GM12878 (cell line): Measurements from ENCODE around the gene C1S. TPM values are rescaled to one million over a fixed set of nuclear protein-coding genes. Genes with fewer than 3 reads are reported as not detected.
A peak's percentile ranks its signal among the peaks of the same experiment; 100 is the strongest.

Source experiments
- ATAC-seq: fragments of 200-7000 bp; cut with Tn5 transposase; 3 replicates; pipeline ENCODE4 v1.9.1; 2020; ENCODE audit warnings: mild to moderate bottlenecking, moderate library complexity
- BruUV-seq: library from RNA; stranded (reverse); fragments of 400-500 nt; replicated peaks from 2 replicates; lab custom pipeline; 2021; lab: Mats Ljungman, UMichigan
- CTCF ChIA-PET: fragments of 300-600 bp; sonication (Branson Sonifier 250); formaldehyde crosslinking; extraction: SDS; loops from one replicate; lab custom pipeline; 2021; ENCODE audit warnings: inconsistent platforms; lab: Yijun Ruan, JAX
- POLR2A ChIA-PET: fragments of 350-600 bp; formaldehyde crosslinking; extraction: SDS; loops from one replicate; lab custom pipeline; 2021; ENCODE audit warnings: inconsistent platforms; lab: Charles Lee
- RAD21 ChIA-PET: fragments of 300-600 bp; sonication (Branson Sonifier 250); formaldehyde crosslinking; loops from one replicate; lab custom pipeline; 2023; ENCODE audit warnings: antibody characterized with exemption; ENCODE audit not compliant: unreplicated experiment; lab: Charles Lee
- SMC1A ChIA-PET: fragments of 300-600 bp; sonication (Branson Sonifier 250); formaldehyde crosslinking; loops from one replicate; lab custom pipeline; 2023; ENCODE audit not compliant: unreplicated experiment, uncharacterized antibody; lab: Charles Lee
- DNase-seq: peaks from one replicate; pipeline ENCODE4 v3.0.0-alpha.2; 2011; ENCODE audit warnings: low read depth, low spot score
- FAIRE-seq: peaks from 3 replicates; lab custom pipeline; 2011; peaks lifted over from hg19 to GRCh38; lab: Jason Lieb, UNC
- H2AFZ ChIP-seq: 2 replicates; pipeline ENCODE4 v1.6.0; 2011; ENCODE audit warnings: low read depth, low read length, control low read depth; ENCODE audit not compliant: control insufficient read depth
- H3K27ac ChIP-seq: 2 replicates; pipeline ENCODE4 v1.5.1; 2011; ENCODE audit warnings: control low read depth; ENCODE audit not compliant: control insufficient read depth, insufficient read depth
- H3K27me3 ChIP-seq, 2 experiments: replicated peaks in 1 of 2; 2 replicates each; pipeline versions ENCODE4 v1.6.0 to v1.6.1; 2011; ENCODE audit warnings: low read length in 1 of 2; ENCODE audit not compliant: control insufficient read depth in 2 of 2, insufficient read depth in 2 of 2
- H3K36me3 ChIP-seq, 2 experiments: 2 replicates each; pipeline ENCODE4 v1.5.1; 2011; ENCODE audit warnings: low read length in 1 of 2; ENCODE audit not compliant: control insufficient read depth in 2 of 2, insufficient read depth in 2 of 2
- H3K4me1 ChIP-seq: 2 replicates; pipeline ENCODE4 v1.6.1; 2011; ENCODE audit warnings: mild to moderate bottlenecking, low read length, moderate library complexity, mixed read lengths; ENCODE audit not compliant: control insufficient read depth, insufficient read depth
- H3K4me2 ChIP-seq: 2 replicates; pipeline ENCODE4 v1.6.0; 2011; ENCODE audit warnings: control low read depth; ENCODE audit not compliant: control insufficient read depth, insufficient read depth
- H3K4me3 ChIP-seq: fragments of 200-600 bp; sonication (generic); 2 replicates; pipeline ENCODE4 v1.5.1; 2016
- H3K79me2 ChIP-seq: 2 replicates; pipeline ENCODE4 v1.6.0; 2011; ENCODE audit warnings: low read length; ENCODE audit not compliant: control insufficient read depth, insufficient read depth
- H3K9ac ChIP-seq: 2 replicates; pipeline ENCODE4 v1.8.0; 2011; ENCODE audit warnings: low read length, control low read depth, mixed read lengths; ENCODE audit not compliant: control insufficient read depth, insufficient read depth
- H3K9me3 ChIP-seq: replicated peaks from 3 replicates; pipeline ENCODE4 v1.5.1; 2011; ENCODE audit warnings: mild to moderate bottlenecking, low read length; ENCODE audit not compliant: control insufficient read depth, insufficient read depth
- H4K20me1 ChIP-seq: 2 replicates; pipeline ENCODE4 v1.6.0; 2011; ENCODE audit not compliant: control insufficient read depth, insufficient read depth
- HDAC6 ChIP-seq: fragments of 200-600 bp; sonication (generic); IDR thresholded peaks from one replicate; pipeline ENCODE4 v1.8.0; 2017; ENCODE audit warnings: antibody characterized with exemption; ENCODE audit not compliant: unreplicated experiment
- MXI1 ChIP-seq: fragments of 150-350 bp; IDR thresholded peaks from 2 replicates; pipeline ENCODE4 v1.6.1; 2011; ENCODE audit warnings: low read depth, mild to moderate bottlenecking, inconsistent platforms, low read length, improper control_type of control experiment
- NR2C1 ChIP-seq: fragments of 450-650 bp; IDR thresholded peaks from 2 replicates; pipeline ENCODE4 v1.6.1; 2017; ENCODE audit warnings: antibody characterized with exemption, mild to moderate bottlenecking, moderate library complexity
- POU2F2 ChIP-seq: IDR thresholded peaks from 3 replicates; pipeline ENCODE4 v1.6.1; 2011; ENCODE audit warnings: low read depth, mild to moderate bottlenecking, low read length, borderline replicate concordance
- RBBP5 ChIP-seq: fragments of 200-600 bp; sonication (generic); conservative IDR thresholded peaks from 2 replicates; pipeline ENCODE4 v1.6.1; 2016
- SIX5 ChIP-seq: IDR thresholded peaks from 2 replicates; pipeline ENCODE4 v1.6.1; 2011; ENCODE audit warnings: mild to moderate bottlenecking, low read depth, low read length, moderate library complexity; ENCODE audit not compliant: severe bottlenecking
- SMC3 ChIP-seq: IDR thresholded peaks from 2 replicates; pipeline ENCODE4 v1.6.1; 2011; ENCODE audit warnings: low read length, improper control_type of control experiment, borderline replicate concordance
- WGBS: methylation state at CpG from one replicate; pipeline ENCODE4 v1.1.6; 2016; ENCODE audit warnings: low lambda C conversion rate; ENCODE audit not compliant: insufficient replicate concordance, insufficient coverage; ENCODE audit errors: missing lambda C conversion rate; 5-methylcytosine and 5-hydroxymethylcytosine counted together
- in situ Hi-C: fragments of 300-500 bp; cut with MboI; formaldehyde crosslinking; loops from 9 replicates; pipeline ENCODE4 v1.14.3; 2018; ENCODE audit warnings: mixed read lengths
- intact Hi-C: fragments of 100-400 bp; cut with micrococcal nuclease; formaldehyde crosslinking; loops from one replicate; pipeline ENCODE4 v1.14.2; 2022; ENCODE audit not compliant: unreplicated experiment
- polyA plus RNA-seq, 11 experiments: library from polyadenylated mRNA; depleted of rRNA in 4 of 11; unstranded in 6 of 11; stranded (reverse) in 5 of 11; fragments of >200 nt; fragmentation: Nextera tagmentation in 4 of 11; fragmentation: Illumina TruSeq in 1 of 11; extraction: Ambion mirVana in 4 of 11; extraction: Trizol in 1 of 11; gene quantifications; 1 replicate in 1 of 11; 2 replicates in 10 of 11; pipeline versions ENCODE4 v1.2.1 to v1.2.3, GENCODE V29; 2011 to 2016; ENCODE audit warnings: inconsistent platforms in 2 of 11, missing spikeins in 2 of 11, low read depth in 1 of 11
- total RNA-seq, 4 experiments: library from RNA; depleted of rRNA in 3 of 4; stranded (reverse); fragments of >200 nt in 3 of 4; fragmentation: Illumina TruSeq in 1 of 4; extraction: Trizol in 1 of 4; gene quantifications; 2 replicates each; pipeline versions ENCODE4 v1.2.1 to v1.2.3, GENCODE V29; 2013 to 2021
- TF ChIP-seq, protein P1 (sequence below): fragments of 450-650 bp; IDR thresholded peaks from 2 replicates; pipeline ENCODE4 v1.6.1; 2014; ENCODE audit warnings: mild to moderate bottlenecking
- TF ChIP-seq, protein P2 (sequence below), 3 experiments: IDR thresholded peaks in 2 of 3; conservative IDR thresholded peaks in 1 of 3; 2 replicates each; pipeline ENCODE4 v1.5.1; 2011; ENCODE audit warnings: low read depth in 3 of 3, low read length in 3 of 3, mild to moderate bottlenecking in 3 of 3, control low read depth in 2 of 3, moderate library complexity in 2 of 3, inconsistent platforms in 1 of 3, mixed read lengths in 1 of 3; ENCODE audit not compliant: control insufficient read depth in 2 of 3, insufficient read depth in 1 of 3; ENCODE audit errors: extremely low read depth in 1 of 3
- TF ChIP-seq, protein P3 (sequence below): fragments of 450-650 bp; formaldehyde crosslinking; IDR thresholded peaks from 2 replicates; pipeline ENCODE4 v1.4.0; 2022; ENCODE audit warnings: mild to moderate bottlenecking, moderate library complexity
- TF ChIP-seq, protein P4 (sequence below): fragments of 450-650 bp; IDR thresholded peaks from 2 replicates; pipeline ENCODE4 v1.6.1; 2017; ENCODE audit warnings: mild to moderate bottlenecking, moderate library complexity

The C1S gene
- total and polyA plus RNA-seq, 10 of the 15 experiments (the other 5 are each of a cell fraction or from before 2014, with no cell fraction given), result 0.10 to 1.4 (median 0.42) TPM

DNA sequence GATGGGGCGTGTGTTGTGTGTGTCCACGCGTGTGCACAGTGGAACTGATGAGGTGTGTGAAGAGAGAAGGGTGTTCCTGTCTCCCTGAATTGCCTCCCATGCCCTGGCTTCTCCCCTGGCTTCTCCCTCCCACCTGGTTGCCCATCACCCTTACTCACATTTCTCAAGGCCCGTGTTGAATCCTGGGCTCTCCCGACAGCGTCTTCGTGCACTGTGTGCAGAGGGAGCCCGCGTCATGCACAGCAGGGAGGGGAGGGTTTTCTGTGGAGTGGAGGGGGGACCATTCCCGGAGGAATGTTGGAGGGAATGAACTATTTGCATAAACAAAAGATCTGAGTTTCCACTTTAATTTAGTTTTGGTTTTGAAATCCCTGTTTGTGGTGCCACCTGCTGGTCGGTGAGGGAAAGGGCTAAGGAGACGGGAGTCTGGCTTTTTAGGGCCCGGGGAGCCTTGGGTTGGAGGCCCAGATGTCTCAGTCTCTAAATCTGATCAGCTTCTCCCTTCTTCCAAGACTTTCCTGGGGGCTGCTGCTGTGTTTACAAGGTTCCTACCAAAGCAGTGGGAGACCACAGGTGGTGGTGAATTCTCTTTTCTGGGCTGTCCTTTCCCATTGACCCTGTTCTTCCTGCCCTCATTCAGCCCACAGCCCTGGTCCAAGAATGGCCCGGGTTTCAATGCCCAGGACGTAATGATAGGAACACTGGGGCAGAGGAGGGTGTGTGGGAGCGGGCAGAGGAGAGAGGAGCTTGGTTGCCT is 31.9 kb downstream of the C1S start, which contains the start of gene C1R:
C1R (minus strand) TSS at position 217 of the 757 bp plus-strand sequence; CDS start at position 160, 57 bp downstream.
- Histone ChIP-seq H3K4me3 (peak within 1 kb of the TSS; percentile 72; the same call in 1 of the 2 replicates), H2AFZ (peak within 1 kb of the TSS; percentile 97), H3K4me2 (peak within 1 kb of the TSS; percentile 92), H3K36me3 (no peaks in the 10 kb centered on the region), H3K4me1 (no peaks in the 10 kb centered on the region), H3K27me3 (no peaks in the 10 kb centered on the region; a peak in 1 of 4 replicates), H4K20me1 (no peaks in the 10 kb centered on the region), H3K9me3 (no peaks in the 10 kb centered on the region), H3K9ac (peak within 1 kb of the TSS; percentile 74), H3K27ac (no peak within 1 kb of the TSS; the same call in 1 of the 2 replicates), H3K79me2 (no peaks in the 10 kb centered on the region)
- RAD21 ChIA-PET, result no interaction called here
- POLR2A ChIA-PET, result no interaction called here
- CTCF ChIA-PET, result interaction anchor here (0.6 to 6.3 kb wide), 14 partner anchors 10 to 220 kb away, joined by 3 to 32 read pairs (median 4); partner anchors contain the start of genes C12orf57, C1RL, LPCAT3 and RNU7-1
- intact Hi-C loops, result loop anchor here (1.0 to 5.0 kb wide), 4 partner anchors 75 to 170 kb away; partner anchors contain the start of genes C12orf57, EMG1, LPCAT3 and PHB2
- ATAC-seq (peak; percentile 90), DNase-seq (no peak), FAIRE-seq (peak; percentile 96)
- SMC1A ChIA-PET, result interaction anchor here (1.4 kb wide), 1 partner anchor 15 kb away, joined by 7 read pairs; no protein-coding TSS in a partner anchor
- in situ Hi-C loops, result no loop called here
- 36% methylated on average over 16 of the region's 16 CpGs for WGBS
- BruUV-seq, result no TSS peak
- TF ChIP-seq, protein P1, sequence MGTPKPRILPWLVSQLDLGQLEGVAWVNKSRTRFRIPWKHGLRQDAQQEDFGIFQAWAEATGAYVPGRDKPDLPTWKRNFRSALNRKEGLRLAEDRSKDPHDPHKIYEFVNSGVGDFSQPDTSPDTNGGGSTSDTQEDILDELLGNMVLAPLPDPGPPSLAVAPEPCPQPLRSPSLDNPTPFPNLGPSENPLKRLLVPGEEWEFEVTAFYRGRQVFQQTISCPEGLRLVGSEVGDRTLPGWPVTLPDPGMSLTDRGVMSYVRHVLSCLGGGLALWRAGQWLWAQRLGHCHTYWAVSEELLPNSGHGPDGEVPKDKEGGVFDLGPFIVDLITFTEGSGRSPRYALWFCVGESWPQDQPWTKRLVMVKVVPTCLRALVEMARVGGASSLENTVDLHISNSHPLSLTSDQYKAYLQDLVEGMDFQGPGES, result no peak
- TF ChIP-seq, protein P2, sequence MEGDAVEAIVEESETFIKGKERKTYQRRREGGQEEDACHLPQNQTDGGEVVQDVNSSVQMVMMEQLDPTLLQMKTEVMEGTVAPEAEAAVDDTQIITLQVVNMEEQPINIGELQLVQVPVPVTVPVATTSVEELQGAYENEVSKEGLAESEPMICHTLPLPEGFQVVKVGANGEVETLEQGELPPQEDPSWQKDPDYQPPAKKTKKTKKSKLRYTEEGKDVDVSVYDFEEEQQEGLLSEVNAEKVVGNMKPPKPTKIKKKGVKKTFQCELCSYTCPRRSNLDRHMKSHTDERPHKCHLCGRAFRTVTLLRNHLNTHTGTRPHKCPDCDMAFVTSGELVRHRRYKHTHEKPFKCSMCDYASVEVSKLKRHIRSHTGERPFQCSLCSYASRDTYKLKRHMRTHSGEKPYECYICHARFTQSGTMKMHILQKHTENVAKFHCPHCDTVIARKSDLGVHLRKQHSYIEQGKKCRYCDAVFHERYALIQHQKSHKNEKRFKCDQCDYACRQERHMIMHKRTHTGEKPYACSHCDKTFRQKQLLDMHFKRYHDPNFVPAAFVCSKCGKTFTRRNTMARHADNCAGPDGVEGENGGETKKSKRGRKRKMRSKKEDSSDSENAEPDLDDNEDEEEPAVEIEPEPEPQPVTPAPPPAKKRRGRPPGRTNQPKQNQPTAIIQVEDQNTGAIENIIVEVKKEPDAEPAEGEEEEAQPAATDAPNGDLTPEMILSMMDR (IDR thresholded peaks at IDR 0.05 in 2 of 3, conservative IDR thresholded peaks at IDR 0.05 in 1 of 3; ENCODE audit: control insufficient read depth in 2 of 3, extremely low read depth in 1 of 3, insufficient read depth in 1 of 3, low read depth in 3 of 3, low read length in 3 of 3), result peak; percentile 85 to 89 (median 88)
- TF ChIP-seq MXI1 (no peak), HDAC6 (no peak), SIX5 (no peak), POU2F2 (peak; percentile 82), RBBP5 (no peak), SMC3 (peak; percentile 76; the same call in 1 of the 2 replicates), NR2C1 (no peak)
- TF ChIP-seq, protein P3, sequence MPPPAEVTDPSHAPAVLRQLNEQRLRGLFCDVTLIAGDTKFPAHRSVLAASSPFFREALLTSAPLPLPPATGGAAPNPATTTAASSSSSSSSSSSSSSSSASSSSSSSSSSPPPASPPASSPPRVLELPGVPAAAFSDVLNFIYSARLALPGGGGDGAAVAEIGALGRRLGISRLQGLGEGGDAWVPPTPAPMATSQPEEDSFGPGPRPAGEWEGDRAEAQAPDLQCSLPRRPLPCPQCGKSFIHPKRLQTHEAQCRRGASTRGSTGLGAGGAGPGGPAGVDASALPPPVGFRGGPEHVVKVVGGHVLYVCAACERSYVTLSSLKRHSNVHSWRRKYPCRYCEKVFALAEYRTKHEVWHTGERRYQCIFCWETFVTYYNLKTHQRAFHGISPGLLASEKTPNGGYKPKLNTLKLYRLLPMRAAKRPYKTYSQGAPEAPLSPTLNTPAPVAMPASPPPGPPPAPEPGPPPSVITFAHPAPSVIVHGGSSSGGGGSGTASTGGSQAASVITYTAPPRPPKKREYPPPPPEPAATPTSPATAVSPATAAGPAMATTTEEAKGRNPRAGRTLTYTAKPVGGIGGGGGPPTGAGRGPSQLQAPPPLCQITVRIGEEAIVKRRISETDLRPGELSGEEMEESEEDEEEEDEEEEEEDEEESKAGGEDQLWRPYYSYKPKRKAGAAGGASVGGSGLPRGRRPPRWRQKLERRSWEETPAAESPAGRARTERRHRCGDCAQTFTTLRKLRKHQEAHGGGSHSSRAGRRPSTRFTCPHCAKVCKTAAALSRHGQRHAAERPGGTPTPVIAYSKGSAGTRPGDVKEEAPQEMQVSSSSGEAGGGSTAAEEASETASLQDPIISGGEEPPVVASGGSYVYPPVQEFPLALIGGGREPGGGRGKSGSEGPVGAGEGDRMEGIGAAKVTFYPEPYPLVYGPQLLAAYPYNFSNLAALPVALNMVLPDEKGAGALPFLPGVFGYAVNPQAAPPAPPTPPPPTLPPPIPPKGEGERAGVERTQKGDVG (CRISPR knock-in tag), result no peak
- TF ChIP-seq, protein P4, sequence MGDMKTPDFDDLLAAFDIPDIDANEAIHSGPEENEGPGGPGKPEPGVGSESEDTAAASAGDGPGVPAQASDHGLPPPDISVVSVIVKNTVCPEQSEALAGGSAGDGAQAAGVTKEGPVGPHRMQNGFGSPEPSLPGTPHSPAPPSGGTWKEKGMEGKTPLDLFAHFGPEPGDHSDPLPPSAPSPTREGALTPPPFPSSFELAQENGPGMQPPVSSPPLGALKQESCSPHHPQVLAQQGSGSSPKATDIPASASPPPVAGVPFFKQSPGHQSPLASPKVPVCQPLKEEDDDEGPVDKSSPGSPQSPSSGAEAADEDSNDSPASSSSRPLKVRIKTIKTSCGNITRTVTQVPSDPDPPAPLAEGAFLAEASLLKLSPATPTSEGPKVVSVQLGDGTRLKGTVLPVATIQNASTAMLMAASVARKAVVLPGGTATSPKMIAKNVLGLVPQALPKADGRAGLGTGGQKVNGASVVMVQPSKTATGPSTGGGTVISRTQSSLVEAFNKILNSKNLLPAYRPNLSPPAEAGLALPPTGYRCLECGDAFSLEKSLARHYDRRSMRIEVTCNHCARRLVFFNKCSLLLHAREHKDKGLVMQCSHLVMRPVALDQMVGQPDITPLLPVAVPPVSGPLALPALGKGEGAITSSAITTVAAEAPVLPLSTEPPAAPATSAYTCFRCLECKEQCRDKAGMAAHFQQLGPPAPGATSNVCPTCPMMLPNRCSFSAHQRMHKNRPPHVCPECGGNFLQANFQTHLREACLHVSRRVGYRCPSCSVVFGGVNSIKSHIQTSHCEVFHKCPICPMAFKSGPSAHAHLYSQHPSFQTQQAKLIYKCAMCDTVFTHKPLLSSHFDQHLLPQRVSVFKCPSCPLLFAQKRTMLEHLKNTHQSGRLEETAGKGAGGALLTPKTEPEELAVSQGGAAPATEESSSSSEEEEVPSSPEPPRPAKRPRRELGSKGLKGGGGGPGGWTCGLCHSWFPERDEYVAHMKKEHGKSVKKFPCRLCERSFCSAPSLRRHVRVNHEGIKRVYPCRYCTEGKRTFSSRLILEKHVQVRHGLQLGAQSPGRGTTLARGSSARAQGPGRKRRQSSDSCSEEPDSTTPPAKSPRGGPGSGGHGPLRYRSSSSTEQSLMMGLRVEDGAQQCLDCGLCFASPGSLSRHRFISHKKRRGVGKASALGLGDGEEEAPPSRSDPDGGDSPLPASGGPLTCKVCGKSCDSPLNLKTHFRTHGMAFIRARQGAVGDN, result no peak
